ENCODE data around the gene ABCC10.

- no peak for TF ChIP-seq CTCF (IDR thresholded peaks at IDR 0.05; ENCODE audit: low read length)
- no peak for TF ChIP-seq EZH2 (IDR thresholded peaks at IDR 0.05; ENCODE audit: borderline replicate concordance, low read length)
These were observed 65.9 kb downstream of the ABCC10 start for GRCh38 chr6:43493230-43493629.

Measured in OCI-LY1 (cell line).